ENCODE data around the gene ZNF354C.

- TF ChIP-seq, protein P1, sequence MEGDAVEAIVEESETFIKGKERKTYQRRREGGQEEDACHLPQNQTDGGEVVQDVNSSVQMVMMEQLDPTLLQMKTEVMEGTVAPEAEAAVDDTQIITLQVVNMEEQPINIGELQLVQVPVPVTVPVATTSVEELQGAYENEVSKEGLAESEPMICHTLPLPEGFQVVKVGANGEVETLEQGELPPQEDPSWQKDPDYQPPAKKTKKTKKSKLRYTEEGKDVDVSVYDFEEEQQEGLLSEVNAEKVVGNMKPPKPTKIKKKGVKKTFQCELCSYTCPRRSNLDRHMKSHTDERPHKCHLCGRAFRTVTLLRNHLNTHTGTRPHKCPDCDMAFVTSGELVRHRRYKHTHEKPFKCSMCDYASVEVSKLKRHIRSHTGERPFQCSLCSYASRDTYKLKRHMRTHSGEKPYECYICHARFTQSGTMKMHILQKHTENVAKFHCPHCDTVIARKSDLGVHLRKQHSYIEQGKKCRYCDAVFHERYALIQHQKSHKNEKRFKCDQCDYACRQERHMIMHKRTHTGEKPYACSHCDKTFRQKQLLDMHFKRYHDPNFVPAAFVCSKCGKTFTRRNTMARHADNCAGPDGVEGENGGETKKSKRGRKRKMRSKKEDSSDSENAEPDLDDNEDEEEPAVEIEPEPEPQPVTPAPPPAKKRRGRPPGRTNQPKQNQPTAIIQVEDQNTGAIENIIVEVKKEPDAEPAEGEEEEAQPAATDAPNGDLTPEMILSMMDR (IDR thresholded peaks at IDR 0.05), result no peak
- no peak for TF ChIP-seq POLR2A (IDR thresholded peaks at IDR 0.05)
These were observed 60.3 kb downstream of the ZNF354C start for GRCh38 chr5:179120421-179120861.
